MCF 10A (cell line): Measurements from ENCODE around the gene GLI2. TPM values are rescaled to one million over a fixed set of nuclear protein-coding genes. Genes with fewer than 3 reads are reported as not detected.
A peak's percentile ranks its signal among the peaks of the same experiment; 100 is the strongest.

Experiments
- Bru-seq: library from RNA; stranded (reverse); fragments of 400-500 nt; gene quantifications from one replicate; lab custom pipeline; 2021; lab: Mats Ljungman, UMichigan
- BruChase-seq, 2 experiments: library from RNA; stranded (reverse); fragments of 400-500 nt; gene quantifications; one replicate each; lab custom pipeline; 2021; lab: Mats Ljungman, UMichigan
- BruUV-seq: library from RNA; stranded (reverse); fragments of 400-500 nt; replicated peaks from 2 replicates; lab custom pipeline; 2021; lab: Mats Ljungman, UMichigan
- CTCF ChIA-PET: fragments of 300-600 bp; sonication (Branson Sonifier 250); formaldehyde crosslinking; extraction: SDS; loops from one replicate; lab custom pipeline; 2021; ENCODE audit warnings: antibody characterized with exemption, inconsistent platforms; lab: Yijun Ruan, JAX
- POLR2A ChIA-PET: fragments of 300-600, 350-650 bp; sonication (Branson Sonifier 250); formaldehyde crosslinking; extraction: SDS; loops from one replicate; lab custom pipeline; 2020; ENCODE audit warnings: antibody characterized with exemption, inconsistent platforms; lab: Yijun Ruan, JAX
- DNase-seq: peaks from one replicate; pipeline ENCODE4 v3.0.0-alpha.2; 2018; ENCODE audit not compliant: unreplicated experiment
- H3K27ac Mint-ChIP-seq: one replicate; pipeline ENCODE4 v1.8.0; 2022; ENCODE audit warnings: mild to moderate bottlenecking, low read depth, mixed read lengths; ENCODE audit not compliant: unreplicated experiment
- H3K27me3 Mint-ChIP-seq: one replicate; pipeline ENCODE4 v1.8.0; 2022; ENCODE audit warnings: mixed read lengths; ENCODE audit not compliant: insufficient read depth, unreplicated experiment
- H3K36me3 Mint-ChIP-seq: one replicate; pipeline ENCODE4 v1.8.0; 2022; ENCODE audit warnings: mild to moderate bottlenecking, moderate library complexity, mixed read lengths; ENCODE audit not compliant: insufficient read depth, unreplicated experiment
- H3K4me1 Mint-ChIP-seq: one replicate; pipeline ENCODE4 v1.8.0; 2022; ENCODE audit warnings: mixed read lengths; ENCODE audit not compliant: insufficient read depth, unreplicated experiment
- H3K4me3 Mint-ChIP-seq: one replicate; pipeline ENCODE4 v1.8.0; 2022; ENCODE audit warnings: mild to moderate bottlenecking, moderate library complexity, mixed read lengths; ENCODE audit not compliant: unreplicated experiment
- H3K9me3 Mint-ChIP-seq: one replicate; pipeline ENCODE4 v1.8.0; 2022; ENCODE audit warnings: mixed read lengths; ENCODE audit not compliant: unreplicated experiment
- intact Hi-C: fragments of 100-400 bp; cut with micrococcal nuclease; formaldehyde crosslinking; loops from 2 replicates; pipeline ENCODE4 v1.14.1; 2022
- long read RNA-seq: library from polyadenylated mRNA; stranded (forward); transcript quantifications from one replicate; pipeline ENCODE4 v2.0.0, GENCODE V29; 2022
- total RNA-seq: library from RNA; stranded (reverse); gene quantifications from 2 replicates; pipeline ENCODE4 v1.2.3, GENCODE V29; 2022
- TF ChIP-seq, protein P1 (sequence below): fragments of 200-600 bp; IDR thresholded peaks from one replicate; pipeline ENCODE4 v1.8.0; 2022; ENCODE audit warnings: antibody characterized with exemption, mild to moderate bottlenecking; ENCODE audit not compliant: unreplicated experiment

GLI2 gene
- total RNA-seq (0.61 and 0.74 TPM in 2 replicates), Bru-seq, nascent RNA (percentile 19 among the genes with signal in this experiment), BruChase-seq, experiment 1, labeled RNA remaining after a 6-hour chase (percentile 13 among the genes with signal in this experiment), BruChase-seq, experiment 2, labeled RNA remaining after a 2-hour chase (percentile 16 among the genes with signal in this experiment)
- long read RNA-seq = 0 reads

DNA sequence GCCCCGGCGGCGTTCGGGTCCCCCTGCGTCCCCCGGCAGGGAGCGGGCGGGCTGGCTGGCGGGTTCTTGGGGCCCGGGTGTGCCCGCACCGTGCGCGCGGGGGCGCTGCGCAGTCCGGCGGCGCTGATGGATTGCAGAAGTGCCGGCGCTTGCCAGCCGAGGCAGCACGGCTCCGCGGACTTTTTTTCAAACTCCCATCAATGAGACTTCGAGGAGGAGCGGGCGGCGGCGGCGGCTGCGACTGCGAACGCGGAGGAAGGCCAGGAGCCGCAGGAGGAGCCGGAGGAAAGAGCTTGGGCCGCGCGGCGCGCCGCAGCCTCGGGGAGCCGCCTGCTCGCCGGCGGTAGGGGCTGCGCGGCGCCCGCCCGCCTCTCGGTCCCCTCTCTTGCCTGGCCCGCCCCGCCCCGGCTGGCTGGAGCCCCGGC, at the start of gene GLI2:
Gene GLI2 (plus strand): TSS at position 123 of the 425 bp plus-strand sequence. CDS start 61,453 bp downstream, outside the sequence.
- BruUV-seq = no TSS peak
- CTCF ChIA-PET = interaction anchor here (0.5 to 4.3 kb wide), 8 partner anchors 10 to 363 kb away, joined by 3 to 40 read pairs (median 4); no protein-coding TSS in a partner anchor
- no peaks in the 10 kb centered on the region for H3K4me1 Mint-ChIP-seq

DNA sequence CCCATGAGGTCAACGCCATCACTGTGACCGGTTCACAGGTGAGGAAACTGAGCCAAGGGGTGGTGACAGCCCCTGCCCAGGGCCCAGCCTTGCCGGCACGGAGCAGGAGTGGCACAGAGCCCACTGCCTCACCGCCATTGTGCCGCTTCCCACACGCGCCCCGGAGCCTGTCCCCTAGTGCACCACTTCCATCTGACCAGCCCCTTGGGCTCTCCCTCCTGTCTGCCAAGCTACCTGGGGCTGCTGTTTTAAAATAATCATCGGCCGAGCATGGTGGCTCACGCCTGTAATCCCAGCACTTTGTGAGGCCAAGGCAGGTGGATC, 49.7 kb upstream of the GLI2 start:
- intact Hi-C loops = no loop called here
- Mint-ChIP-seq H3K4me3 (no peak overlapping the region), H3K36me3 (no peaks in the 10 kb centered on the region), H3K4me1 (peaks cover 10% of the 10 kb centered on the region), H3K9me3 (no peaks in the 10 kb centered on the region), H3K27me3 (peaks cover 18% of the 10 kb centered on the region), H3K27ac (no peak overlapping the region)
- no peak for DNase-seq
- CTCF ChIA-PET = interaction anchor here (0.6 to 26.2 kb wide), 4 partner anchors 11 to 395 kb away, joined by 3 to 541 read pairs (median 3); no protein-coding TSS in a partner anchor
- POLR2A ChIA-PET = interaction anchor here (0.6 kb wide), 1 partner anchor 415 kb away, joined by 3 read pairs; no protein-coding TSS in a partner anchor
- no TSS peak for BruUV-seq
- TF ChIP-seq, protein P1, sequence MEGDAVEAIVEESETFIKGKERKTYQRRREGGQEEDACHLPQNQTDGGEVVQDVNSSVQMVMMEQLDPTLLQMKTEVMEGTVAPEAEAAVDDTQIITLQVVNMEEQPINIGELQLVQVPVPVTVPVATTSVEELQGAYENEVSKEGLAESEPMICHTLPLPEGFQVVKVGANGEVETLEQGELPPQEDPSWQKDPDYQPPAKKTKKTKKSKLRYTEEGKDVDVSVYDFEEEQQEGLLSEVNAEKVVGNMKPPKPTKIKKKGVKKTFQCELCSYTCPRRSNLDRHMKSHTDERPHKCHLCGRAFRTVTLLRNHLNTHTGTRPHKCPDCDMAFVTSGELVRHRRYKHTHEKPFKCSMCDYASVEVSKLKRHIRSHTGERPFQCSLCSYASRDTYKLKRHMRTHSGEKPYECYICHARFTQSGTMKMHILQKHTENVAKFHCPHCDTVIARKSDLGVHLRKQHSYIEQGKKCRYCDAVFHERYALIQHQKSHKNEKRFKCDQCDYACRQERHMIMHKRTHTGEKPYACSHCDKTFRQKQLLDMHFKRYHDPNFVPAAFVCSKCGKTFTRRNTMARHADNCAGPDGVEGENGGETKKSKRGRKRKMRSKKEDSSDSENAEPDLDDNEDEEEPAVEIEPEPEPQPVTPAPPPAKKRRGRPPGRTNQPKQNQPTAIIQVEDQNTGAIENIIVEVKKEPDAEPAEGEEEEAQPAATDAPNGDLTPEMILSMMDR = no peak

More for the DNA sequence above, at the start of gene GLI2:
- DNase-seq = peak; percentile 70
- TF ChIP-seq, protein P1 = peak; percentile 79
- Mint-ChIP-seq H3K4me3 (peak within 1 kb of the TSS; percentile 79), H3K9me3 (no peaks in the 10 kb centered on the region), H3K27me3 (peaks cover 41% of the 10 kb centered on the region), H3K27ac (no peak within 1 kb of the TSS), H3K36me3 (no peaks in the 10 kb centered on the region)
- POLR2A ChIA-PET = interaction anchor here (0.6 kb wide), 1 partner anchor 24 kb away, joined by 3 read pairs; no protein-coding TSS in a partner anchor
- intact Hi-C loops = loop anchor here (2.0 to 10.0 kb wide), 4 partner anchors 41 to 335 kb away; no protein-coding TSS in a partner anchor

DNA sequence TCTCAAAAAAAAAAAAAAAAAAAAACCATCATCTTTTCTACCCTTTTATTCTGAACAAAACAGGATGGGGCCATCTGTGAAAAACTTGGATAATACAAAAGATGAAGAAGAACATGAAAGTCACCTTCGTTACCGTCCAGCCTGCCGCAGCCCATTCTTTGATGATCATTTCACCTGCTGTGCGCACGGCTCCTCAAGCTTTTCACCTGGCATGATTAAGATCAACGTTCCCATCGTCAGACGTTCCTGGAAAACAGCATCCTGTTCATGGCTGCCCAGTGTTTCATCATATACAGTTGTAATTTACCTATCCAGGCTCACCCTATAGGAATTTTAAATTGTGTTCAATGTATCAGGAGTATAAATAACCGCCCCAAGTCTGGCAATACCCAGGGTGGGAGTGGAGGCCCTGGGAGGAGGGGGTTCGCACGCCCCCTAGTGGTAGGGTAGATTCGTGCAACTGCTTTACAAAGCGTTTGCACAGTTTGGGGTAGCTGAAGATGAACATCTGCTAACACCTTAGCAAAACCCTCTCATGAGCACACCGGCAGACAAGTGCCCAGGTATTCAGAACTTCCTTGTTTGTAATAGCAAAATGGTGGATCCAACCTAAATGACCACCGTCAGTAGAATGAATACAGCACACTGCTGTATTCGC, 49.0 kb upstream of the GLI2 start:
- H3K36me3 Mint-ChIP-seq = no peaks in the 10 kb centered on the region
- intact Hi-C loops = no loop called here
- ChIA-PET CTCF (interaction anchor here (0.6 to 26.2 kb wide), 4 partner anchors 12 to 394 kb away, joined by 3 to 541 read pairs (median 3); no protein-coding TSS in a partner anchor), POLR2A (no interaction called here)
- TF ChIP-seq, protein P1 = peak; percentile 53
- H3K27me3 Mint-ChIP-seq = peaks cover 18% of the 10 kb centered on the region
- no peak overlapping the region for H3K27ac Mint-ChIP-seq
- no peaks in the 10 kb centered on the region for H3K9me3 Mint-ChIP-seq
- no peak overlapping the region for H3K4me3 Mint-ChIP-seq
- no peak for DNase-seq
- BruUV-seq = no TSS peak
- H3K4me1 Mint-ChIP-seq = peaks cover 10% of the 10 kb centered on the region

DNA sequence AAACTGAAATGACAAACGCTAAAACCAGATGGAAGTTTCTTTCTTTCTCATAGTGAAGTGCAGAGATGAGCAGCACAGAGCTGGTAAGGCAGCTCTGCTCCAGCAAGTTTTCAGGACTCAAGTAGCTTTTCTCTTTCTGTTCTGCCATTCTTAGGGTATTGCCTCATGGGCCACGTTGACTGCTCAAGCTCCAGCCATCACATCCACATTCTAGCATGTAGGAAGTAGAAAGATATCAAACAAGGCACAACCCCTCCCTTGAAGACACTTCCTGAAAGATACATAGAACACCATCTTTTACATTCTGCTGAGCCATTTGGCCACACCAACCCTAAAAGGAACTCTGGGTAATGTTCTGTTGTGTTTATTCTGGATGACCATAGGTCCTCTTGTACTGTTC, 48.5 kb upstream of the GLI2 start:
- H3K27ac Mint-ChIP-seq = no peak overlapping the region
- H3K4me3 Mint-ChIP-seq = no peak overlapping the region
- no peaks in the 10 kb centered on the region for H3K36me3 Mint-ChIP-seq
- no TSS peak for BruUV-seq
- peaks cover 10% of the 10 kb centered on the region for H3K4me1 Mint-ChIP-seq
- no peaks in the 10 kb centered on the region for H3K9me3 Mint-ChIP-seq
- intact Hi-C loops = no loop called here
- peaks cover 18% of the 10 kb centered on the region for H3K27me3 Mint-ChIP-seq
- TF ChIP-seq, protein P1 = no peak
- CTCF ChIA-PET = interaction anchor here (26.2 kb wide), 1 partner anchor 394 kb away, joined by 541 read pairs; no protein-coding TSS in a partner anchor
- POLR2A ChIA-PET = no interaction called here
- DNase-seq = no peak
